GM12874 (cell line): ENCODE data around the gene SLC22A13.

Experiments
- CTCF ChIP-seq: IDR thresholded peaks from 2 replicates; pipeline ENCODE4 v1.5.1; 2011; ENCODE audit warnings: low read depth, mild to moderate bottlenecking, control low read depth, low read length, moderate library complexity; ENCODE audit not compliant: insufficient read depth

Gene SLC22A13

GRCh38 chr3:38266810-38267209 is 1.2 kb downstream of the SLC22A13 start:
- TF ChIP-seq CTCF = no peak

- no peak for TF ChIP-seq CTCF
Measured at GRCh38 chr3:38267662-38268061, 2.0 kb downstream of the SLC22A13 start.

- TF ChIP-seq CTCF = no peak
Measured at GRCh38 chr3:38268087-38268486, 2.5 kb downstream of the SLC22A13 start.

GRCh38 chr3:38268522-38268921 is 2.9 kb downstream of the SLC22A13 start:
- no peak for TF ChIP-seq CTCF

GRCh38 chr3:38270606-38271005 is 5.0 kb downstream of the SLC22A13 start:
- no peak for TF ChIP-seq CTCF

- no peak for TF ChIP-seq CTCF
Measured at GRCh38 chr3:38271553-38271952, 5.9 kb downstream of the SLC22A13 start.

- no peak for TF ChIP-seq CTCF
Measured at GRCh38 chr3:38274864-38275649, 9.4 kb downstream of the SLC22A13 start.
